ENCODE measurements around the gene DCXR. TPM values are rescaled to one million over a fixed set of nuclear protein-coding genes. Genes with fewer than 3 reads are reported as not detected.

Gene DCXR
- total and polyA plus RNA-seq, 2 of the 4 experiments (the other 2 are of a cell fraction), result 36.6 to 139 TPM

- Histone ChIP-seq H3K9ac (ENCODE audit: low read depth, low read length) (no peak overlapping the region), H3K9me1 (ENCODE audit: insufficient read depth, low read length) (peaks cover 5% of the 10 kb centered on the region; the same call in 1 of the 2 replicates), H3K4me3 (ENCODE audit: insufficient read depth, low read depth, low read length) (no peak overlapping the region), H4K5ac (ENCODE audit: low read depth, low read length) (no peak overlapping the region), H2AK5ac (ENCODE audit: low read depth, low read length) (no peak overlapping the region), H2BK120ac (ENCODE audit: low read depth, low read length) (no peak overlapping the region), H3K56ac (ENCODE audit: extremely low read depth, insufficient read depth, low read length) (no peak overlapping the region), H4K8ac (ENCODE audit: low read depth in 2 of 2, low read length in 2 of 2) (no peak overlapping the region), H3K79me1 (ENCODE audit: low read depth in 1 of 2, low read length in 2 of 2) (peaks cover 5 to 17% of the 10 kb centered on the region in 2 experiments; a peak in 2 of 4 replicates), H3K9me3 (ENCODE audit: control insufficient read depth, insufficient read depth, low read length) (no peaks in the 10 kb centered on the region), H3K36me3 (ENCODE audit: control insufficient read depth, insufficient read depth, low read length) (peaks cover 8% of the 10 kb centered on the region; the same call in 1 of the 2 replicates), H3K23ac (ENCODE audit: low read depth, low read length) (no peak overlapping the region), H3K27ac (ENCODE audit: insufficient read depth, low read length) (no peak overlapping the region), H3K4me1 (ENCODE audit: control insufficient read depth, insufficient read depth, low read length) (peaks cover 5% of the 10 kb centered on the region), H3K18ac (ENCODE audit: low read depth, low read length) (no peak overlapping the region), H2BK5ac (ENCODE audit: low read depth, low read length, poor library complexity, severe bottlenecking) (no peak overlapping the region), H3K4me2 (ENCODE audit: low read depth, low read length) (no peak overlapping the region), H4K91ac (ENCODE audit: insufficient read depth, low read depth, low read length) (no peak overlapping the region), H4K20me1 (ENCODE audit: insufficient read depth, low read length) (peaks cover under 1% of the 10 kb centered on the region; the same call in 1 of the 2 replicates), H2BK15ac (ENCODE audit: low read depth, low read length) (no peak overlapping the region), H2BK20ac (ENCODE audit: low read depth, low read length) (no peak overlapping the region), H2AK9ac (replicated peaks; ENCODE audit: low read depth, low read length, poor library complexity) (no peak overlapping the region), H3K14ac (replicated peaks; ENCODE audit: low read depth, low read length) (no peak overlapping the region), H3K27me3 (ENCODE audit: control insufficient read depth, insufficient read depth, low read length) (no peaks in the 10 kb centered on the region), H2AFZ (replicated peaks; ENCODE audit: low read length, poor library complexity) (no peak overlapping the region), H3K4ac (ENCODE audit: low read depth, low read length) (no peak overlapping the region)
- ChIA-PET POLR2A (ENCODE audit: unreplicated experiment) (no interaction called here), CTCF (no interaction called here)
- 70% methylated on average over 2 of the region's 7 CpGs; no CpG with 5 or more reads in 1 of the 2 experiments for WGBS, 2 experiments (ENCODE audit: extremely low coverage in 2 of 2, insufficient read length in 1 of 2)
- TSS peak; percentile 22 for BruUV-seq (replicated peaks)
- no peak for TF ChIP-seq MAFK (IDR thresholded peaks at IDR 0.05; ENCODE audit: low read depth, low read length)
- TF ChIP-seq MAZ (IDR thresholded peaks at IDR 0.05; ENCODE audit: borderline replicate concordance, low read depth, low read length), result no peak
- no peak for TF ChIP-seq CEBPB (IDR thresholded peaks at IDR 0.05; ENCODE audit: low read depth, low read length)
- TF ChIP-seq MXI1 (IDR thresholded peaks at IDR 0.05; ENCODE audit: borderline replicate concordance, low read depth, low read length), result no peak
- dilution Hi-C loops (cut with HindIII; ENCODE audit: low sequenced_read_pairs, unreplicated experiment) (no loop called here), in situ Hi-C loops (cut with MboI; ENCODE audit: low sequenced_read_pairs) (no loop called here), intact Hi-C loops (cut with micrococcal nuclease) (no loop called here)
- no peak for ATAC-seq (ENCODE audit: low read depth)
- no peak for DNase-seq
Observed at GRCh38 chr17:81998212-81998611, 39.3 kb downstream of the DCXR start.

Measured in IMR-90 (cell line).